ENCODE measurements around the gene CDC73.

- TF ChIP-seq CTCF (IDR thresholded peaks at IDR 0.05; ENCODE audit: borderline replicate concordance, extremely low read depth, low read length, poor library complexity, severe bottlenecking), result no peak
- no peak for TF ChIP-seq EZH2 (IDR thresholded peaks at IDR 0.05; ENCODE audit: borderline replicate concordance, low read depth, low read length, severe bottlenecking)
Observed at GRCh38 chr1:193179094-193179493, 57.3 kb downstream of the CDC73 start.
